Stimulated activated effector memory CD8-positive, alpha-beta T cell treated with anti-CD3 and anti-CD28 coated beads, Interleukin-12 subunit alpha, Interleukin-12 subunit beta, amount 100 ng/mL, for 72 hours (primary cell): Measurements from ENCODE around the gene RAB6A.

Experiments used
- ATAC-seq: fragments of 150-1000 bp; cut with Tn5 transposase; 2 replicates; pipeline ENCODE4 v1.10.0; 2021
- DNase-seq, 2 donors: peaks; one replicate each; pipeline ENCODE4 v3.0.0; 2021 to 2022; ENCODE audit warnings: low spot score in 2 of 2
- H3K27ac Mint-ChIP-seq: one replicate; pipeline ENCODE4 v1.8.0; 2022; ENCODE audit warnings: mild to moderate bottlenecking, mixed read lengths
- H3K36me3 Mint-ChIP-seq: one replicate; pipeline ENCODE4 v1.8.0; 2022; ENCODE audit warnings: mild to moderate bottlenecking, mixed read lengths
- H3K4me1 Mint-ChIP-seq: one replicate; pipeline ENCODE4 v1.8.0; 2022; ENCODE audit warnings: mixed read lengths
- H3K4me3 Mint-ChIP-seq: one replicate; pipeline ENCODE4 v1.8.0; 2022; ENCODE audit warnings: mild to moderate bottlenecking, mixed read lengths
- H3K9me3 Mint-ChIP-seq: one replicate; pipeline ENCODE4 v1.8.0; 2022; ENCODE audit warnings: mixed read lengths

RAB6A gene

DNA sequence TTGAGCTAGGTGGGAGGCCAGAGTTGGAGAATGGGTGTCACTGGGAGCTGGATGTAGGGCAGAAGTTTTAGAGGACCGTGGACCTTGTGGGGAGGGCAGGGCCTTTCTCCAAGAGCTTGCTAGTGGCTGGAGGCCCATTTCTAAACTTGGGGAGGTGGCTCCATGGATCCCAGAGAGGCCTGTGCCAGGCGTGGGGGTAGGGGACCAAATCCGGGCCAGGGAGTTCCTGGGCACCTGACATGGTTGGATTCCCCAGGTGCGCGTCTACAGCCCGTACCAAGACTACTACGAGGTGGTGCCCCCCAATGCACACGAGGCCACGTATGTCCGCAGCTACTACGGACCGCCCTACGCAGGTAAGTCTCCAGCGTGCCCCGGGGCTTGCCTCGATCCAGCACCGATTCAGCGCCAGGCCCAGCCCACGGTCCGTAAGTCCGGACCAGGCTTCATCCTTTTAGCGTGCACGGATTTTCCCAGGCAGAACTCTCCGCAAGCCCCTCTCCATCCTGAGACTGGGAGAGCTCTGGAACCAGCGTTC lies 100.3 kb downstream of the RAB6A start:
- Mint-ChIP-seq H3K36me3 (peaks cover 7% of the 10 kb centered on the region), H3K4me3 (peak overlapping the region; percentile 55), H3K4me1 (peaks cover 19% of the 10 kb centered on the region), H3K27ac (no peak overlapping the region), H3K9me3 (no peaks in the 10 kb centered on the region)
- DNase-seq (no peak), ATAC-seq (peak; percentile 11)

GRCh38 chr11:73659961-73660360 lies 100.9 kb downstream of the RAB6A start:
- DNase-seq = no peak
- ATAC-seq = no peak
- Mint-ChIP-seq H3K36me3 (peaks cover 7% of the 10 kb centered on the region), H3K4me3 (peak overlapping the region; percentile 55), H3K9me3 (no peaks in the 10 kb centered on the region), H3K27ac (no peak overlapping the region), H3K4me1 (peaks cover 19% of the 10 kb centered on the region)

DNA sequence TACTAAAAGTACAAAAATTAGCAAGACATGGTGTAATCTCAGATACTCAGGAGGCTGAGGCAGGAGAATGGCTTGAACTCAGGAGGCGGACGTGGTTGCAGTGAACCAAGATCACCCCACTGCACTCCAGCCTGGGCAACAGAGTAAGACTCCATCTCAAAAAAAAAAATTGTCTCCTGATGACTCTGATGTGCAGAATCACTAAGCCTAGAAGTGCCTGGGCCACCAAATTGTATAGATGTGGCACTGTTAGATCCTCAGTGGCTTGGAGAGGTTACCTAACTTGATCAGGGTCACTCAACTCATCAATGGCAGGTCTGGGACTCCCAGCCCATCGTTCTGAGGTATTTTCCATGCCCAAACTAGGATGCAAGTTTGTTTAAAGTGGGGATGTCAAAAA lies 103.9 kb downstream of the RAB6A start:
- peaks cover 7% of the 10 kb centered on the region for H3K36me3 Mint-ChIP-seq
- H3K4me3 Mint-ChIP-seq = no peak overlapping the region
- H3K27ac Mint-ChIP-seq = no peak overlapping the region
- ATAC-seq (no peak), DNase-seq (no peak)
- no peaks in the 10 kb centered on the region for H3K9me3 Mint-ChIP-seq
- peaks cover 14% of the 10 kb centered on the region for H3K4me1 Mint-ChIP-seq

GRCh38 chr11:73655686-73656085 lies 105.2 kb downstream of the RAB6A start:
- H3K4me1 Mint-ChIP-seq = peaks cover 7% of the 10 kb centered on the region
- H3K27ac Mint-ChIP-seq = no peak overlapping the region
- H3K4me3 Mint-ChIP-seq = no peak overlapping the region
- ATAC-seq (no peak), DNase-seq (no peak)
- H3K36me3 Mint-ChIP-seq = peaks cover under 1% of the 10 kb centered on the region
- no peaks in the 10 kb centered on the region for H3K9me3 Mint-ChIP-seq

DNA sequence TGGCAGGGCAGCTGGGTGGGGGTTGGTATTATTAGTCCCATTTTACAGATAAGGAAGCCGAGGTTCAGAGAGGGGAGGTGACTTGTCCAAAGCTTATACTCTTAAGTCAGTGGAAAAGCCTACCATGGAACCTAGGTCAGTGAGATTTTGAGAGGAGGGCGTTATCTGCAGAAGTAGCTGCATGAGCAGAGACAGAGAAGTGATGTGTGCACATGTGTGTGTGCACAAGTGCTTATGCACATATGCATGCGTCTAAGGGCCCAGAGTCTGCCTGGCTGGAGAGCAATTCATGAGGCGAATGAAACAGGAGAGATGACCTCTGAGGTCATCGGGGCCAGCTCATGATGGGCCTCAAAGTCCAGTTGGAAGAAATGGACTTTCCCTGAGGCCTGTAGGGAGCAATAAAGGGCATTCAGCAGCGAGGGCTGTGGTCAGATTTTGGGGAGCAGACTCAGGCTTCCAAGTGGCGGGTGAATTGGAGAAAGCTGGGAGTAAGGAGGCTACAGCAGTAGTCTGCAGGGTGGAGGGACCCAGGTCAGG lies 106.3 kb downstream of the RAB6A start:
- H3K36me3 Mint-ChIP-seq = no peaks in the 10 kb centered on the region
- ATAC-seq (no peak), DNase-seq (no peak)
- H3K4me3 Mint-ChIP-seq = no peak overlapping the region
- H3K9me3 Mint-ChIP-seq = no peaks in the 10 kb centered on the region
- H3K4me1 Mint-ChIP-seq = no peaks in the 10 kb centered on the region
- no peak overlapping the region for H3K27ac Mint-ChIP-seq

DNA sequence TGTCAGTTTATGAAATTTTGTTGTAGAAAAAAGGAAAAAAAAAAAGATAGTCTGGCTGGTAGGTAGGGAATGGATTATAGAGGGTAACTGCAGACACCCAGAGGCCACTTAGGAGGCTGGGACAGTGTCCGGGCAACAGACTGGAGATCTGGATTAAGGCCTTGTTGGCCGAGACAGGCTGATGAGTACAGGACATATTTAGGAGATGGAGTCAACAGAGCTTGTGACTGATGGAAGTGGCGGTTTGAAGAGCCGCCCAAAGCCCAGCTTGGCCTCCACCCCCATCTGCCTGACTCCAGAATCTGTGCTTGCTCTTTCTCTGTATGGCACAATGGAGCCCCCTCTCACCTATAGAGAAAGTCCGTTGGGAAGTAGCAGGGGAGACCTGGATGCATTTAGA lies 106.9 kb downstream of the RAB6A start:
- H3K4me3 Mint-ChIP-seq = no peak overlapping the region
- no peak overlapping the region for H3K27ac Mint-ChIP-seq
- no peaks in the 10 kb centered on the region for H3K9me3 Mint-ChIP-seq
- ATAC-seq (no peak), DNase-seq (no peak)
- H3K36me3 Mint-ChIP-seq = no peaks in the 10 kb centered on the region
- peaks cover 4% of the 10 kb centered on the region for H3K4me1 Mint-ChIP-seq

DNA sequence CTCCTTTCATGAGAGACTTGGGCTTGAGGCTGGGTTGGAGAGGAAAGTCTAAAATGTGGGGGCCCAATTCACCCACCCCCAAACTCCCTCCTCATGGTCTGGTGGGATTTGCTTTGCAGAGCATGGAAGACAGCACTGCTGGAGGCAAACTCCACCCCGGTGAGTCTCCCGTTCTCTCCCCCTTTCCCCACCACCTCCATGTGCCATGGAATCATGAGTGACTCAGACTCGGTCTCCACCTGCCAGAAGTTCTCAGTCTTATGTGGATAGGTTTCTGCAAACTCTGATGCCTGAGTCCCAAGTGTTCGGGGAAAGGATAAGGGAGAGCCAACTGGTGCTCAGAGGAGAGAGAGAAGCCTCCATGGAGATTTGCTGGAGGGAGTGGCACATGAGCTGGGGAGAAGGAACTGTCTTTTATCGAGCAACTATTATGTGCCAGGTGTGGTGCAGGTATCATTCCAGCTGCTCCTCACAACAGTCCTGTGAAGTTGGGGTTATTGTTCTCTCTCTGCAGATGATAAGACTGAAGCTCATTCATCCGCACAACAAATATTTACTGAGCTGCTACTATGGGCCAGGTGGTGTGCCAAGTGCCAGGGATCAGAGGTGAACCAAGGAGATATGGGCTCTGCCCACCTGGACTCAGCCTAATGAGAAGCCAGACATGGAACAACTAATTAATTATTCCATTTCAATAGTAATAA lies 107.9 kb downstream of the RAB6A start:
- Mint-ChIP-seq H3K4me3 (no peak overlapping the region), H3K4me1 (peaks cover 6% of the 10 kb centered on the region), H3K27ac (no peak overlapping the region), H3K9me3 (no peaks in the 10 kb centered on the region), H3K36me3 (no peaks in the 10 kb centered on the region)
- no peak for DNase-seq
- ATAC-seq = no peak

DNA sequence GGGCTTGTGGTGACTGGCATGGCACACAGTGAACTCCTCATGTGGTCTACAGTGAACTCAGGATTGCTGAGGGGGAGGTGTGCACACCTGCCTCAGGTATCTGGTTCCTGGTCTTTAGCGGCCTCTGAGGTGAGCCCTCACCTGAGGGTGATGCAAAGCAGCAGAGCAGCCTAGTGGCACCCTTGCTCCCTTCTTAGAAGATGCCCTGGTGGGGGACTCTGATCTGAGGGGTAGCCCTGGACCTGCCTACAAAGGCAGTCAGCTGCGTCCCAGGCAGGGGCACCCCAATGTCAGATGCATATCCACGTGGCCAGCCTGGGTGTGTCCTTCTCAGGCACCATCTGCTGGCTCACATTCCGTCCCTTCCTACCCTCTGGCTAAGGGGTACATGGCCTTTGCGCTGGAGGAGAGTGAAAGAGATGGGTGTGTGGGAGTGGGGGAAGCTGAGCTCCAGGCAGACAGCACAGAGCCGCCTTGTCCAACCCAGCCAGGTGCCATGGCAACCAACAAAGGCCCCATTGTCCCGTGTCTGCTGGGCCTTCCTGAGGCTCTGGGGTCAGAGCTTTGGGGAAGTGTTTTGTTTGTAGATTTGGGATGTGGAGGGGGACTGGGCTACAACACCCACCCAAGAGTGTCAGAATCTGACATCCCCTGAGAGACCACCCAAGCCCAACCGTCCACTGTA lies 108.7 kb downstream of the RAB6A start:
- Mint-ChIP-seq H3K36me3 (no peaks in the 10 kb centered on the region), H3K4me3 (no peak overlapping the region), H3K27ac (no peak overlapping the region), H3K9me3 (no peaks in the 10 kb centered on the region), H3K4me1 (peaks cover 14% of the 10 kb centered on the region)
- DNase-seq = no peak
- ATAC-seq = no peak

- Mint-ChIP-seq H3K9me3 (no peaks in the 10 kb centered on the region), H3K27ac (no peak overlapping the region), H3K4me3 (no peak overlapping the region), H3K36me3 (no peaks in the 10 kb centered on the region), H3K4me1 (peaks cover 19% of the 10 kb centered on the region)
- DNase-seq (no peak), ATAC-seq (no peak)
These were observed 109.2 kb downstream of the RAB6A start for GRCh38 chr11:73651661-73652045.

GRCh38 chr11:73651252-73651651 lies 109.6 kb downstream of the RAB6A start:
- Mint-ChIP-seq H3K9me3 (no peaks in the 10 kb centered on the region), H3K4me3 (no peak overlapping the region), H3K27ac (no peak overlapping the region), H3K36me3 (no peaks in the 10 kb centered on the region), H3K4me1 (peaks cover 22% of the 10 kb centered on the region)
- ATAC-seq = no peak
- no peak for DNase-seq

DNA sequence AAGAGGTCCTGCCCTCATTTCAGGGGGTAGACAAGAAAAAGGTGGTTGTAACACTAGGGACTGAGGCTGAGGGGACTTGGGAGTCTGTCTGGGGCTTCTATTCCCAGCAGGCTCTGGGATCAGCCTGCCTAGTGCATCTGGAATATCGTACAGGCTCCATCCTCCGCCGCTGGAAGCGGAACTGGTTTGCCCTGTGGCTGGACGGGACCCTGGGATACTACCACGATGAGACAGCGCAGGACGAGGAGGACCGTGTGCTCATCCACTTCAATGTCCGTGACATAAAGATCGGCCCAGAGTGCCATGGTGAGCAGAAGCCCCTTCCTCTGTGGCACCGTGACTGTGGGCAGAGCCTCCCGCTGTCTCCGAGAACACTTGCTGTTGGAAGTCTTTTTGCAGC lies 110.5 kb downstream of the RAB6A start:
- H3K27ac Mint-ChIP-seq = no peak overlapping the region
- no peak overlapping the region for H3K4me3 Mint-ChIP-seq
- DNase-seq = no peak
- H3K9me3 Mint-ChIP-seq = no peaks in the 10 kb centered on the region
- no peaks in the 10 kb centered on the region for H3K36me3 Mint-ChIP-seq
- H3K4me1 Mint-ChIP-seq = peaks cover 29% of the 10 kb centered on the region
- ATAC-seq = no peak

- DNase-seq (no peak), ATAC-seq (no peak)
- Mint-ChIP-seq H3K9me3 (no peaks in the 10 kb centered on the region), H3K4me1 (peaks cover 32% of the 10 kb centered on the region), H3K36me3 (no peaks in the 10 kb centered on the region), H3K4me3 (no peak overlapping the region), H3K27ac (peak overlapping the region; percentile 62)
These were observed 111.7 kb downstream of the RAB6A start for GRCh38 chr11:73649206-73649605.

- Mint-ChIP-seq H3K27ac (peak overlapping the region; percentile 62), H3K4me3 (no peak overlapping the region)
These were observed 112.3 kb downstream of the RAB6A start for GRCh38 chr11:73648571-73649046.

DNA sequence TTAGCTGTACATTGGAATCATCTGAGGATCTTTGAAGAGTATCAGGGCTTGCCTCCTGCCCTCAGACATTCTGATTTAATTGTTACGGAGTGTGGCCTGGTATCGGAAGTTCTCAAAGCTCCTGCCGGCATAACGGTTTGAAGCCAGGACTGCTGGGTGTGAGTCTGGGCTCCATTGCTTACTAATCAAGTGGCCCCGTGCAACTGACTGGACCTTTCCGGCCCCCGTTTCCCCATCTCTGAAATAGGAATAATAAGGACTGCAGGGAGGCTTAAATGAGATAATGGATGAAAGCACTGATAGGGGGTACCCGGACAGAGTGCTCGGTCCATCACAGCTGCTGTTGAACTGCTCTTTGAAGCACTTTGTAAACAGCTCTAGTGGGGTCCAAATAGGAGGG lies 112.8 kb downstream of the RAB6A start:
- Mint-ChIP-seq H3K27ac (peak overlapping the region; percentile 84), H3K4me1 (peaks cover 32% of the 10 kb centered on the region), H3K36me3 (no peaks in the 10 kb centered on the region), H3K4me3 (peak overlapping the region; percentile 68), H3K9me3 (no peaks in the 10 kb centered on the region)
- DNase-seq (no peak), ATAC-seq (no peak)

More at GRCh38 chr11:73648571-73649046, 112.3 kb downstream of the RAB6A start:
- Mint-ChIP-seq H3K9me3 (no peaks in the 10 kb centered on the region), H3K36me3 (no peaks in the 10 kb centered on the region), H3K4me1 (peaks cover 32% of the 10 kb centered on the region)
- no peak for DNase-seq
- no peak for ATAC-seq

DNA sequence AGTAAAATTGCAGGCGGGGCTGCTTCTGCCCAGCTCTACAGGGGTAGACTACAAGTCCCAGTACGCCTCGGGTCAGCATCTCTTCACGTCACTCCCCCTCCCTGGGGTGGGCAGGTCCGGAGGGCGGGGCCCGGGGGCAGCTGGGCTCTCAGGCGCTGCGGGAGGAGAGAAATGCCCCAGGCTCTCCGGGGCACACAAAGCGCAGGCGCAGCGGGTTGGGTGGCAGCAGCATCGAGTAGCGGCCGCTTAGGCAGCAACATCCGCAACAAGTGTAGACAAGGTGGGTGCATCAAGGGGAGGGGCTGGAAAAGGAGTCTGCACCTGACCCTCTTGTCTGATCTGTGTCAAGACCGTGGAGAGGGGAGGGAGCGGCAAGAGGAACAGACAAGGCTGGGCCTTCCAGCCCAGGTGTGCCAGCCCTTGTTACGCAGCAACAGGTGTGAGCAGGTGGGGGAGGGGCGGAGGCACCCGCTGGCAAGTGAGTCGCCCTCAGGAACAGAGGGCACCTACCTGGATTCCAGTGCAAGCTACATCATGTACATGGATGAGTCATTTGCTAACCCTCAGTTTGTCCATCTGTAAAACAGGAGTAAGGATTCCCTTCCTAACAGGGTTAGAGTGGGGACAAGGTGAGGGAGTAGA lies 113.3 kb downstream of the RAB6A start:
- H3K27ac Mint-ChIP-seq = peak overlapping the region; percentile 84
- ATAC-seq = peak; percentile 99

More for the DNA sequence above, 113.3 kb downstream of the RAB6A start:
- Mint-ChIP-seq H3K9me3 (no peaks in the 10 kb centered on the region), H3K4me3 (peak overlapping the region; percentile 68), H3K36me3 (no peaks in the 10 kb centered on the region), H3K4me1 (peaks cover 32% of the 10 kb centered on the region)
- DNase-seq = peak; percentile 73 to 90
